ENCODE measurements around the gene FLT3. TPM values are rescaled to one million over a fixed set of nuclear protein-coding genes. Genes with fewer than 3 reads are reported as not detected.

The FLT3 gene
- total and polyA plus RNA-seq, 12 donors, result 0.06 to 1.0 (median 0.26) TPM

DNA sequence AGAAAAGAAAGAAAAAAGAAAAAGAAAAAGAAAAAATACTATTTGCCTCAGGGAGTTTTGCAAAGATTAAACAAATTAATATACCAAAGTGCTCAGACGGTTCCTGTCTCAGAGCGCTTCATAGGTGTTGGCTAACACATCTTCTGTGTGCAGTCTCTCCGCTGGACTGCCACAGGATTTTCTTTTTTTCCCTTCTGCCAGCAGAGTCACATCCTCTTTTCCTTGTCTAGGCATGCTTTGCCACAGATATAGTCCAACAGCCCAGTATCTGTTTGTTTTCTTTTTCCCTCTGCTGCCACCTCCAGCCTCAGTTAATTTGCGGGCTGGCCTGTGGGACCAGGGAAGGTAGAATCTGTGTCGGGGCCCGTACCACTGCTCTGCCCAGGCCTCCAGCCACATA is 108.5 kb downstream of the FLT3 start:
- no peak overlapping the region for H3K4me3 ChIP-seq
- no peaks in the 10 kb centered on the region for H3K9me3 ChIP-seq (replicated peaks in 1 of 3)
- H3K4me1 ChIP-seq (replicated peaks in 1 of 2), result no peaks in the 10 kb centered on the region
- WGBS, 4 donors, result 67 to 73% (median 71%) methylated on average over 6 of the region's 6 CpGs
- TF ChIP-seq, protein P1, sequence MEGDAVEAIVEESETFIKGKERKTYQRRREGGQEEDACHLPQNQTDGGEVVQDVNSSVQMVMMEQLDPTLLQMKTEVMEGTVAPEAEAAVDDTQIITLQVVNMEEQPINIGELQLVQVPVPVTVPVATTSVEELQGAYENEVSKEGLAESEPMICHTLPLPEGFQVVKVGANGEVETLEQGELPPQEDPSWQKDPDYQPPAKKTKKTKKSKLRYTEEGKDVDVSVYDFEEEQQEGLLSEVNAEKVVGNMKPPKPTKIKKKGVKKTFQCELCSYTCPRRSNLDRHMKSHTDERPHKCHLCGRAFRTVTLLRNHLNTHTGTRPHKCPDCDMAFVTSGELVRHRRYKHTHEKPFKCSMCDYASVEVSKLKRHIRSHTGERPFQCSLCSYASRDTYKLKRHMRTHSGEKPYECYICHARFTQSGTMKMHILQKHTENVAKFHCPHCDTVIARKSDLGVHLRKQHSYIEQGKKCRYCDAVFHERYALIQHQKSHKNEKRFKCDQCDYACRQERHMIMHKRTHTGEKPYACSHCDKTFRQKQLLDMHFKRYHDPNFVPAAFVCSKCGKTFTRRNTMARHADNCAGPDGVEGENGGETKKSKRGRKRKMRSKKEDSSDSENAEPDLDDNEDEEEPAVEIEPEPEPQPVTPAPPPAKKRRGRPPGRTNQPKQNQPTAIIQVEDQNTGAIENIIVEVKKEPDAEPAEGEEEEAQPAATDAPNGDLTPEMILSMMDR (IDR thresholded peaks at IDR 0.05), result no peak
- TF ChIP-seq POLR2A (IDR thresholded peaks at IDR 0.05), result no peak
- no peaks in the 10 kb centered on the region for H3K36me3 ChIP-seq (replicated peaks in 1 of 2)
- H3K27ac ChIP-seq, result no peak overlapping the region
- intact Hi-C loops (cut with DNase I), result no loop called here
- DNase-seq, result no peak
- H3K27me3 ChIP-seq, result peaks cover 5% of the 10 kb centered on the region

DNA sequence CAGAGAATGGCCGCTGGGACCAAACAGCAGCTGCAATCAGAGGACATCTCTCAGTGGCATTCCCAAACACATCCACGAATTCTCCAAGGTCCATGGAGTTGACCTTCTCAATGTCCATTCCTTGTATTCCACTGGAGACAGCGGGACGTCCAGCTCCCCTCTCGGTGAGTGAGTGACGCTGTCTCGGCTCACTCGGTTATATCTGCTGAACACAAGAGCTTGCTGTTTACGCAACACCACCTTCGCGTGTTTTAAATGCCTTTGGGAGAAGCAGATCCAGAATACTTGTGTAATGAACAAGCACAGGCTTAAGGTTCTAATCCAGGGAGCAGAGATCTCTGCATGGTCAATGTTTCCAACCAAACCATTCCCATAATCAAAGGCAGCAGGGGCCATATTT is 111.9 kb downstream of the FLT3 start, which contains the start of gene URAD:
URAD (minus strand) TSS at position 174 of the 400 bp plus-strand sequence; CDS start at position 118, 56 bp downstream.
- H3K4me3 ChIP-seq, result no peak within 1 kb of the TSS
- intact Hi-C loops (cut with DNase I), result loop anchor here (5.0 to 10.0 kb wide), 4 partner anchors 154 to 1004 kb away; no protein-coding TSS in a partner anchor
- no peaks in the 10 kb centered on the region for H3K36me3 ChIP-seq (replicated peaks in 1 of 2)
- WGBS, 4 donors, result 73 to 82% (median 74%) methylated on average over 11 of the region's 11 CpGs
- H3K27ac ChIP-seq, result no peak within 1 kb of the TSS
- H3K4me1 ChIP-seq (replicated peaks in 1 of 2), result no peaks in the 10 kb centered on the region
- peaks cover 5% of the 10 kb centered on the region for H3K27me3 ChIP-seq
- TF ChIP-seq, protein P1 (IDR thresholded peaks at IDR 0.05), result no peak
- TF ChIP-seq POLR2A (IDR thresholded peaks at IDR 0.05), result no peak
- no peak for DNase-seq
- no peaks in the 10 kb centered on the region for H3K9me3 ChIP-seq (replicated peaks in 1 of 3)

DNA sequence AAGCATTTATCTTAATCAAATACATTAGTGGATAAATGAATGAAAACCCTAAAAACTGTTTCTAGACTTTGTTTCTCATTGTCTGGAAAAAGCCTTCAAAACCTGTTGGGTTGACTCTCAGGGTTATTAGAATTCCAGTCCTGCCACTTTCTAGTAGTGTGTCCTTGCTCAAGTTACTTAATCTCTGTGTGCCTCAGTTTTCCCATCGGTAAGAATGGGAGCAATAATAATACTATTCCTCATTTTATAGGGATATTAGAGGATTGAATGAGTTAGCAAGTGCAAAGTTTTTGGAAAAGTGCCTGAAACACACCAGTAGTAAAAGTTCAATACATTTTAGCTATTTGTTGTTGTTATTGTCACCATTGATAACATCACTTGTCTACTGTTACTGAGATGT is 114.8 kb downstream of the FLT3 start:
- Histone ChIP-seq H3K9me3 (replicated peaks in 1 of 3) (no peaks in the 10 kb centered on the region), H3K36me3 (replicated peaks in 1 of 2) (no peaks in the 10 kb centered on the region), H3K27me3 (peaks cover 34% of the 10 kb centered on the region), H3K27ac (no peak overlapping the region), H3K4me3 (no peak overlapping the region), H3K4me1 (replicated peaks in 1 of 2) (no peaks in the 10 kb centered on the region)
- intact Hi-C loops (cut with DNase I), result loop anchor here (5.0 to 10.0 kb wide), 4 partner anchors 151 to 1001 kb away; no protein-coding TSS in a partner anchor
- WGBS, 4 donors, result 71 to 88% (median 84%) methylated on average over 1 of the region's 1 CpG
- no peak for DNase-seq
- TF ChIP-seq, protein P1 (IDR thresholded peaks at IDR 0.05), result no peak
- TF ChIP-seq POLR2A (IDR thresholded peaks at IDR 0.05), result no peak

DNA sequence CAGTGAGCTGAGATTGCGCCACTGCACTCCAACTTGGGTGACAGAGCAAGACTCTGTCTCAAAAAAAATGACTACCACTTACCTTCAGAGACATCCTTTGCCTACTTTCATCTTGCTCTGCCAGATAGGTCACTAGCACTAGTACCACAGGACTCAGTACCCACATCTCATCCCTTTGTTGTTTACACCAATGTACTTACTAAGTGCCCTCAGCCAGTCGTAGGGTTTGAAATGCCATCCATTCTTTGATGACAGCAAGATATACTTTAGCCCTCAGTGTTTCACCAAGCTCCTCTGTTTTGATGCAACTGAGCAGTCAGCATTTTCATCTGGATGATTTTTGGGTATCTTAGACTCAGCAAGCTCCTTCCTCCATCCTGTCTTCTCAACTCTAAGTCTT is 118.0 kb downstream of the FLT3 start:
- Histone ChIP-seq H3K4me1 (replicated peaks in 1 of 2) (no peaks in the 10 kb centered on the region), H3K4me3 (no peak overlapping the region), H3K36me3 (replicated peaks in 1 of 2) (no peaks in the 10 kb centered on the region), H3K27me3 (peaks cover 61% of the 10 kb centered on the region), H3K27ac (no peak overlapping the region), H3K9me3 (replicated peaks in 1 of 3) (no peaks in the 10 kb centered on the region)
- 46 to 63% (median 52%) methylated on average over 2 of the region's 2 CpGs for WGBS, 4 donors
- DNase-seq, result no peak
- intact Hi-C loops (cut with DNase I), result loop anchor here (5.0 to 10.0 kb wide), 5 partner anchors 148 to 998 kb away; no protein-coding TSS in a partner anchor
- no peak for TF ChIP-seq POLR2A (IDR thresholded peaks at IDR 0.05)
- TF ChIP-seq, protein P1 (IDR thresholded peaks at IDR 0.05), result no peak

Measured in adrenal gland (tissue), 12 donors.